HG02610 (cell line): ENCODE measurements around the gene ASB10.

ENCODE experiments used
- ATAC-seq: cut with Tn5 transposase; IDR thresholded peaks from one replicate; pipeline ENCODE4 v1.9.1; 2021; ENCODE audit warnings: mild to moderate bottlenecking, moderate library complexity; ENCODE audit not compliant: unreplicated experiment

The ASB10 gene

DNA sequence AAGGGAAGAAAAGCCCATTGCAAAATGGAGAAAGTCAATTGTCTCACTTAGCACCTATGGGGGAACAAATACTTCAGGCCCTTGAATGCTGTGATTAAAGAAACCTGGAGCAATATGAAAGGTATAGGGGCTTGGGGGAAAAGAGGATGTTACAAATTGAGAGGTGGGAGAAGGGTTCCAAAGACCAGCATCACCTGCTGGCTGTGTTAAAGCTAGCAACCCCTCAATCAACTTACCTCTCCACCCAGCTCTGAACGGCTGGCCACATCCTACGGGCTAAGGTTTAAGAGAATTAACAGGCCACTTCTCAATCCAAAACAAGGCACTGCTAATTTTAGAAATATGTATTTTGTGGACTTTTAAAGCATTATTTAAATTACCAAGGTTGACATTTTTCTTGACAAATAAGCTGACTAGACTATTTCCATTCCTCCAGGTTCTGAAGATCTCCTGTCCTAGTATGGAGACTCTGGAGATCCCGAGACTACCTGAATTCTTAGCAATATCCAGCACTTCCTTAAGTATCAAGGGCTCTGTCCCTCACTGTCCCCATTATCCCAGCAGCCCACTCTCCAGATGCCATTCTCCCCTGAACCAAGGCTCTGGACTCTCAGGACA is 24.2 kb upstream of the ASB10 start:
- ATAC-seq = no peak

DNA sequence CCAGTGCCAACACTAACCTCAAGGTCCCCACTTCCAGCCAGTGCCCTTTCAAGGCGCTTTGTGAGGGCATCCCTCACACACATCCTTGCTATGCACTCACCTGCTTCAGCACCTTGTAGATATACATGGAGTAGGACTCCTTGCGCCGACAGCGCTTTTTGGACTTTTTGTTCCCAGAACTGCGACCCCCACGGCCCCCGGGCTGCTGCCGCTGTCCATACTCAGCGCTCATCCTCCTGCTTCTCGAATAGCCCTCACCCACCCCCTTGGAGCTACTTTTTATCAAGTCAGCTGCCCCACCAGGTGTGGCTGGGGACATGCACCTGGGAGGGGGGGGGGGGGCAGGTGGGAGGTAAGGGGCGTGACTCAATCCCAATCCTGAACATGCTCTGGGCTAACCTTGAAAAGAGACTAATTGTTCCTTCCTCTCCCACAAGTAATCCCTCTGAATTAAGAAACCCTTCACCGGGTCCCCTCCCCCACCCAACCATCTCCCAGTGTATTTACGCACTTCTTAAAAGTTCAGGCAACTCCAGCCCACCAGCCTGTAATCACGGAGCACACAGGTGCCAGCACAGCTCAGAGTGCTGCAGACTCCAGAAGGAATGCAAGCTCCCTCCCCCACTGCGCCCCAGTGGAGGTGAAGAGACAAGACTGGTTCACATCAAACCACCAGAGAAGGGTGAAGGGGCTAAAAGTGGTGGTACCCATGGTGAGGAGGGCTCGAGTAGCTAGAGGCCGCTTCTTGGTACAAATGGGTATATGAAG is 23.2 kb upstream of the ASB10 start, which contains the start of gene H2BK1:
H2BK1 (minus strand) TSS at position 402 of the 768 bp plus-strand sequence; CDS start at position 232, 170 bp downstream.
- no peak for ATAC-seq

DNA sequence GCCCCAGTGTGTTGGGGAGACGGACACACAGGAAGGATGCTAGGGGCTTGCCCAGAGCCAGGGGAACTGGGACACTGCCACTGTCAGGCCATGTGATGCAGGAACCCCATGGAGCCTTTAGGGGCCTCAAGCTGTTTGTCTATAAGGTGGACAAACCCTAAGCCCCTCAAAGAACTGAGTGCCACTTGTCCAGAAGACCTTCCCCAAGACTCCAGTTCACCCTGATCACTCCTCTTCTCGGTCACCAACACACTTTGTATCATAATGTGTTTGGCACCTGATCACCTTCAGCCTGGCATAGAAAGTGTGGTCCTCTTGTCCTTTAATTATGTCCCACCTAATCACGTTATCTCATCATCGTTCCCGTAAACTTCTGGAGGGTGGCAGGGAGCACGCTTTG is 22.5 kb upstream of the ASB10 start:
- ATAC-seq = no peak

DNA sequence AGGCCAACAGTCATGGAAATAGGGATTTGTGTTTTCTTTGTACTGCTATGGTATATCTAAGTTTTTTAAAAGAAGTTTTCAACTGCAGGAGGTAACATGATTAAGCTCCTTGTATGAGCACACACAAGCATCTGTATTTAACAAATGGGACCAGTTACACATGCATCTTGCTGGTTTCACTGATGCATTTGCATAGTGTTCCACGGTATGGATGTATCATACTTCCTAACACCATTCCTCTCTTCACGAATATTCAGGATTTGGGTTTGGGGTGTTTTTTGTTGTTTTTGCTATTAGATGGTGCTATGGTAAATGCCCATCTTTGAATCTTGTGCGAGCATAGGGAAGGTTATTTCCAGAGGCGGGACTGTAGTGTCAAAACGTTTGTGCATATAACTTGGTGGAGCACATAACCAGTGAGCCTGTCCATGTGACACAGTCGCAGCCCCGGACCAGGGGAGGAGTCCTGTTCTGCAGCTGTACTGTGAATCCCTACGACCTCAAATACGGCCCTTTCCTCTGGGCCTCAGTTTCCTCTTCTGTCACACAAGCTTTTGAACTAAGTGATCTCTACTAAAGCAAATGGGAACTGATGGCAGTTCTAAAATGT is 21.3 kb upstream of the ASB10 start:
- ATAC-seq = no peak

DNA sequence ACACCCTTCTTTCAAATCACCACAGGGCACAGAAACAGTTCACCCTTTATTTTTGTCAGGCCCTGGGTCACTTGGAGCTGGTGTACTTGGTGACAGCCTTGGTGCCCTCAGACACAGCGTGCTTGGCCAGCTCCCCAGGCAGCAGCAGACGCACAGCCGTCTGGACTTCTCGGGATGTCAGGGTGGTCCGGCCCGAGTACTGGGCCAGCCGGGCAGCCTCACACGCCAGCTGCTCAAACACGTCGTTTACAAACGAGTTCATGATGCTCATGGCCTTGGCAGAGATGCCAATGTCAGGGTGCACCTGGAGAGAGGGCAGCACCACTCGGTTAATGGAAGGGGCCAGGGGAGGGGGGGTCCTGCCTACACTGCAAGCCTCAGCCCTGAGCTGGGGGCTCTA is 20.8 kb upstream of the ASB10 start:
- no peak for ATAC-seq

DNA sequence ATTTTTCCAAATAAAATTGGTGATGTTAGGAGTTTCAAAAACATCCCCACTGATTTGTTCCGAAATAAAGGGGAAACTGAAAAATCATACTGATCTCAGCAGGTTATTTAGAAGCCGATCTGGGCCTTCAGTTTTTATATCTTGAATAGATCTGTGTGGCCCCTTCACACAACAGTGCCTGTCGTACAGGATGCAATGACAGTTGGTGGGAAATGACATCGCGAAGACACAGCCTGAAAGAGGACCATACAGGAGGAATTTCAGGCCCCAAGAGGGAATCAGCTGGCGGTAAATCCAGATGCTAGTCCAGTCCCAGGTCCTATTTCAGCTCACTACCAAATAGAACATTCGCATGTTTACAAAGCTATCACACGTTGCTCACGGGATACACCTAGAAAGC is 20.3 kb upstream of the ASB10 start:
- no peak for ATAC-seq

DNA sequence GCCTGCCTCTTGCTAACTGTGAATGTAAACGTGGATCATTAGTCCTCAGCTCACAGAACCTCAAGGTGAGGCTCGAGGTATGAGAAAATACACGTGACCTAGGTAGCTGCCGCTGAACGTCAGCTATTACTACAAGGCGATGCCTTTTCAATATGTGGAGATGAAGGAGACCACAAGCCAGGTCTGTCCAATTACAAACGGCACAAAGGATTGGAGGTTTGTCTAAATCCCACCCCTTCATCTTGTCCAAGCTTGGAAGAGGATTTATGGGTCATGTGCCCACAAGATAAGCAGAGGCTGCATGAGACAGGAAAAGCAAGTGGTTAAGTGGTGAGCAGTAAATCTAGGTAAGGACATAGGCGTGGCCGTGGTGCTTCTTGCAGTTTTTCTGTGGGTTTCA is 19.9 kb upstream of the ASB10 start:
- no peak for ATAC-seq

DNA sequence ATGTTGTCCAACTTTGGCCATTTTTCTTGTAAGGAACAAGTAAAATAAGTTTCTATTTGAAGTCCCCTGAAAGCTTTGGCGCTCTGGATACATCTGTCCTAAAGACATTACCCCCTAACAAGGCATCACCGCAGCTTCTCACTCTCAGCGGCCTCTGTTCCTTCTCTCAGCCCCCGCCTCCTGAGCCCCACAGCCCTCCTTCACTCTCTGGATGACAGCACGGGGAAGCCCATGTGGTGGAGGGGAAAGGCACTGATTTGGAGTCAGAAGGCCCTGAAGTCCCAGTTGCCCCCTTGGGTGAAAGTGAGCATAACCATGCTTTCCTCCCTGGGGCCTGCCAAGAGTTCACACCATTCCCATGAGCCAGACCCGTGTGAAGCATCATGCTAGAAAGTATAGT is 18.7 kb upstream of the ASB10 start:
- ATAC-seq = no peak

DNA sequence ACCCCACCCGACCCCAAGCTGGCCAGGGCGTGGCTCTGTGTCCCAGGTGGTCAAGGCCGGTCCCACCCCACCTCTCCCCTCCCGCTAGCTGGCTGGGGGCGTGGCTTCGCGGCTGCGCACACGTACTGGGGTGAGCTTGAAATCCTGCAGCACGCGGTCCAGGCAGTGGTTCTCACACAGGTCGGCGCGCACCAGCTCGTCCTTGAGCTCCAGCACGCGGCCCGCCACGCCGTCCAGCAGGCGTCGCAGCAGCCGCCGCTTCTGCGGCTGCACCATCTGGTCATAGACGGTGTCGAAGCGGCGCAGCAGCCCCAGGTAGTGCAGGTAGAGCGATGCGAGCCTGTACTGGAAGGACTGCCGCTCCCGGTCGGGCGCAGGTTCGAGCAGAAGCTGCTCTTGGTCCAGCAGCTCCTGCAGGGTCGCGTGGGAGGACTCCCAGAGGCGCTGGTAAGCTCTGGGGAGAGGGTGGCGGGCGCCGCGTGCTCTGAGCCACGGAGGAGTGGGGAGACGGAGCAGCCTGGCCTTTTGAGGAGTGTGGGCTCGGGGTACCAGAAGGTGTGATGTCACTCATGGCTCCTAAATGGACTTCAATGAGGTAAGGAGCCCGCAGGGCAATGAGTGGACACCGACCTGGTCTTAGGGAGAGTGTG is 17.5 kb upstream of the ASB10 start:
- no peak for ATAC-seq

DNA sequence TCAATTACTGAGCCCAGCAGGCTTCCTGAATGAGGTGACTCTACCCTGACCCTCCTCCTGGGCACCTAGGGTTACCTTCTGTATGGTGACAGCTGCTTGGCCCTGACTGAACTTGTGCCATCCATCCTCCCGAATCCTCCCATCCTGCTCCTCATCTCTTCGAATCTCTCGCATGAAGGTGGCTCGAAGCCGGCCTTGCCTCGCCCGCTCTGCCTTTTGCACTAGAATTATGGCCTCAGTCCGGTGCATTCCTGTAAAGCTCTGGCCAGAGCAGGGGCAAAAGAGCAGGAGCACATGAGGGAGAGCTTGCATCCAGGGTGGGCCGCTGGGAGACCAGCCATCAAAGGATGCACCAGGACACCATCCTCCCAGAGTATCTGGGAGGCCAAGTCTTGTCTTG is 15.8 kb upstream of the ASB10 start:
- ATAC-seq = no peak

DNA sequence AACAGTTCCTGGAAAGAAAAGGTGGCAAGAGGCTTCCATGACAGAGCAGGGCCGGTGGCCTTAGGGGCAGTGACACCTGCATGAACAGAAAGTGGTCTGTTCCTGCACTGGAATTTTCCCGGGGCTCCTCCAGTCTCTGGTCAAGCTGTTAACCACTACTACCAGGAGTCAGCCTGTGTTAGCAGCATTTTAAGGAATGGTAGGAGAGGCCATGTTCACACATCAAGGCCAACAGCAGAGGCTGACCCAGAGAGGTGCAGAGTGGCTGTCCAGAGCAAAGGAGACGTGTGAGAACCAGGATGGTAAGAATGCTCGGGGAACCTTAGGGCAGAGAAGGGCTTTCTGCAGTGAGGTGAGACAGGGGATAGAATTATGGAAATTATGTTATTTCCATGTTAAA is 14.7 kb upstream of the ASB10 start:
- ATAC-seq = no peak

DNA sequence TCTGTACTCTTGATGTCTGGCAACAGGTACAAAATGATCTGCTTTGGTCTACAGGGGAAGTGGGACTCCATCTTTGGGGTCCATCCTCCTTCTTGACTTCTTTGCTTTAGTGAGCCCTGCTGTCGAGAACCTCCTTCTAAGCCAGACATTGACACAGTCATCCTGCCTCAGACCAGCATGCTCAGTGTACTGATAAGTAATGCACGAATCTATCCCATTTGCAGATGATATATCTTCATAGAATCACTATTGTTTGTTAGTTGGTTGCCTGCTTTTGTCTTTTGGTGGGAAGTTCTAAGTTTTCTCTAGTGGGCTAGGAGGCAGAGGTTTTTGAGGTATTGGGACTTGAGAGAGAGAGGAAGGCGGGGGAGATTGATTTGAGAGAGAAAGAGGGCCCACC is 14.3 kb upstream of the ASB10 start:
- no peak for ATAC-seq

DNA sequence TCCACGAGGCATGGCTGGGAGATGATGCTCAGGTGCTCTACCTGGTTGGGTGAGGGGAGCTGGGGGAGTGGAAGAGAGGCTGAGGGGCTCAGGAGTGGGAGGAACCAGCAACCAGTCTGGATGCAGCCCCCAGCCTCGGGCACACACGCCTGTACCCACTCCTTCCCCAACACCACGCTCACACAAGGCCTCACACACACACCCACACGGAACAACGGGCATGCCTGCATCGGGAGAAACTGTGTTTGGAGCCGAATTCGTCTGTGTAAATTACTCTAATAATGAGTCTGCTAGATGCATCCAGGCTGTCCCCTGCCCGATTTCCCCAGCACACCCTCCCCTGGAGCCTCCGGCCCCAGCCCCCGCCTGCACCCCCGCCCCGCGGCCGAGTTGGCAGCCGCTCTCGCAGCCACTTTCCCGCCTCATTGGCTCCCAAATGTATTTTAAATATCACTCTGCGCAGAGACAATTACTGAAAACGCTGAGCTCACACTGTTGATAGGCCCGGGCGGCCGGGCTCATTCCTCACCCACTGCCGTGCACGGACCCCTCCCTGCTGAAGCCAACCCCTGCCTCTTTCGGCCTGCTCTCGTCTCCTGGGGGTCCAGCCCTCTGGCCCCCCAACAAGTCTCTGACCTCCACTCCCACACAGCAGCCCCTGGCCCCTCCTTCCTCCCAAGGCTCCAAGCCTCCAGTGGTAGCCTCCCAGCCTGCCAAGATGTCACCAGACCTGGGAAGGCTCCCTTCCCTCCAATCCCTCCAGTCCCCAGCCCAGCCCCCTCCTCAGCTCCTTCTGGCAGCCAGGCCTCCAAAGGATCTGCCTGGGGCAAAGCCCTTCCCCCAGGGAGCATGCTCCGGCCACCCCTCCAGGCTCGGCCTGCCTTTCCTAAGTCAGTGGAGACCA is 12.1 kb upstream of the ASB10 start:
- ATAC-seq = no peak

DNA sequence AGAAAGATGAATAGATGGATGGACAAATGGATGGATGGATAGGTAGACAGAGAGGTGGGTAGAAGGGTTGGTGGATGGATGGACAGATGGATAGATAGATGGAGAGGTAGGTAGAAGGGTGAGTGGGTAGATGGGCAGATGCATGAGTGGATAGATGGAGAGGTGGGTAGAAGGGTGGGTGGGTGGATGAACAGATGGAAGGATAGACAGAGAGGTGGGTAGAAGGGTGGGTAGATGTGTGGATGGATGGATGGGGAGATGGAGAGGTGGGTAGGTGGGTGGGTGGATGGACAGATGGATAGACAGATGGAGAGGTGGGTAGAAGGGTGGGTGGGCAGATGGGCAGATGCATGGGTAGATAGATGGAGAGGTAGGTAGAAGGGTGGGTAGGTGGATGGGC is 10.9 kb upstream of the ASB10 start:
- ATAC-seq = no peak

DNA sequence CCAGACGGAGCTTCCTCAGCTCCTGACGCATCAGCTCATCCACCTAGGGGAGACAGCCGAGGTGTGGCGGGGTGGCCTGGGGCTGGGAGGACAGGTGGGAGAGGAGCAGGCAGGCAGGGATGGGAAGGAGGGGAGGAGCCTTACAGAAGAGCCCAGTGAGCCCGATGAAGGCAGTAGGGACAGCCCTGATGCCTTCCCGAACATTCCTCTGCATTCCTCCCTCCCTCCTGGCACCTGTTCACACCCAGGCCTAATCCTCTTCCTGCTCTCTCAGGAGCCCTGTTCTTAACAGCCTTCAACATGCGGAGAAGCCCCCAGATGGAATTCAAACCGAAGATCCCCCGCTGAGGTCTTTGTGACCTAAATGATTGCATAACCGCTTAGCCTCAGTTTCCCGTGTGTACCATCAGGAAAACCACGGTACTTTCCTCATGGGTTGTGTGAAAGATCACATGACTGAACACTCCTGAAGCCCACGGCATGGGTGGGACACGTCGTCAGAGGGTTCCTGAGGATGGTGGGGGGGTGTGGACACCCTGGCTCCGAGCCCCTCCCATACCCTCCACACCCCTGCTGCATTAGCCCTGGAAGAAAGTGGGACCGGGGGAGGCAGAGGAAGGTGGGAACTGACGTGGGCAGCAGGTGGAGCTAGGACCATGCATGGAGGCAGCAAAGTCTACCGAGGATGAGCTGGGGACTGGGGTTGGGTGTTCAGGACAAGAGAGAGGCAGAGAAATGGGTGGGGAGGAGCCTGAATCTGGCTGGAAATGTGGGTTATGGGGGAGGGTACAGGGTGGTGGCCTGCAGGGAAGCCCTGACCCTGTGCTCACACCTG is 8.8 kb upstream of the ASB10 start:
- no peak for ATAC-seq

DNA sequence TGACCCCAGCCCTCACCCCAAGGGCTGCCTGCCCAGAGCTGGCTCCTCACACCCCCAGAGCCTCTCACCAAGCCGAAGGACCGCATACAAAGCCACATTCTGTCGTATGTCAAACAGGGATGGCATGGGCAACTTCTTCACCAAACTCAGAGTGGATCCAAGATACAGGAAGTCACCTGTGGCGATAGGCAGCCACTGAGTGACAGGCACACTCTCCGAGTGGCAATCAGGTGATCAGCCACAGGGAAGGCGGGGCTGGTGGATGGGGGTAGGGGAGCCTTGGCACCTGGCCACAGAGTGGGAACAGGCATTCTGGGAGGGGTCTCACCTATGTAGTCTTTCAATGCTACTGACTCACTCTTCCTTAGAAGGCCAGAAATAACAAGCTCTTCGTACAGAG is 7.1 kb upstream of the ASB10 start:
- no peak for ATAC-seq

DNA sequence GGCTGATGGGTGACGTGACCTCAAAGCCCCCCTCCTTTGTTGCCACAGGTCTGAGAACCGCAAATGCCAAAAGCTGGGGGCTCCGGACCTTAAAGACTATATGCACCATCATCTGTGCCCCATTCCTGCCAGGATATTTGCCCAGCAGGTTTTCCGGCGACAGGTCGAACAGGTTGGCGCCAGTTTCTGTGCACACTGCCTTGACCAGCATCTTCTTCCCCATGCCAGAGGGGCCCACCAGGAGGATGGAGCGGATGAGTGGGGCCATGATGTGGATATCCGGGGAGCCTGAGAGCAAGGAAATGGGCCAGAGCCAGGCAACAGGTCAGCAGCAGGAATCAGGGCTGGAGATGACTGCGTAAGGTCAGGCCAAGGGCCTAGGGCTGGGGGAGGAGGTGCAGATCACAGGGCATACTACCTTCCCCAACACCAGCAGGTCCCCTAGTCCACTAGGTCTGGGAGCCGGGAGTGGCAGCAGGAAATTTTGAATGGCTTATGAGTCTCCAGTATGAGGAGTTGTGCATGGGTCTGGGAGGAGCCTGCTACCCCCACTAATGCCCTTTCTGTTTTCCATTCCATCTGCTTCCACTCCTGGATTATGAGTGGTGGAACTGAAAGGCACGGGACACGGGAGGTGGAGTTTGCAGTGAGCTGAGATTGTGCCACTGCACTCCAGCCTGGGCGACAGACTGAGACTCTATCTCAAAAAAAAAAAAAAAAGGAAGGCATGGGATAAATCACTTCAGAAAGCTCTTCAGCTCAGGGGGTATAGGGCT is 6.3 kb upstream of the ASB10 start:
- ATAC-seq = no peak

DNA sequence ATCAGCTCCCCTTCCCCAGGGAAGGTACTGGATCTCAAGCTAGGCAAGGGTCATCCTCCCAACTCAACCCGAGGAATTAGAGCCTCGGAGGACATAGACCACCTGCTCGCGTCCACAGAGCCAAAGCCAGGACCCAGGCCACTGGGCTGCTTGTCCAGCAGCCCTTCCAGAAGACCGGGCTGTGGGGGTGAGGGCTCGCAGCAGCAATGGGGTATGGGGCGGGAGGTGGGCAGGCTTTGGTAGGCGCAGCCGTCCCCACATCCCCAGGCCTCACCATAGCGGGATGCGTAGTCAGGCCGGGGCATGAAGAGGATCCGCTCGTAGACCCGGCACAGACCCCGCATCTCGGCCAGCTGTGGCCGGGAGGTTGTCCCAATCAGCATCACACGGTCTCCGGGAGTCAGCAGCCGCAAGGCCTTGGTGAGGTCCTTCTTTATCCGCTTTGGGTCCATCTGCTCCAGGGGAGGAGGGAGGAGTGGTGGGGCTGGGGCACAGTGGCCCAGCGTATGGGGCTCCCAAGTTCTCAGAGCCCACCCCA is 5.0 kb upstream of the ASB10 start:
- no peak for ATAC-seq

DNA sequence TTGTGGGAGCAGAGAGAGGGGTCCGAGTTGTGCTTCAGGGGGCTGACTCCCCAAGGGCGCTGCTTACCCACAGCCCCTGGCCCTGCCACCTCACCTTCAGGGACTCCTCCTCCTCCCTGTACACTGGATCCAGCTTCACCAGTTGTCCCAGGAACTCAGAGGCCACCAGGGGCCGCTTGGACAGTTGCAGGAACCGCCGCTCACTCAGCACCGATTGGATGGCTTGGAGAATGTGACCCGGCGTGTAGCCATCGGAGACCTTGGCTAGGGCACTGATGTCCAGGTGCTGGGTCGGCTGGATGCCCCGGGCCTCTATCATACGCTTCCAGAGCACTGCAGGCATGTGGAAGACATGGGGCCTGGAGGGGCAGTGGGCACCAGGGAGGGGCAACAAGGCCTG is 4.5 kb upstream of the ASB10 start:
- no peak for ATAC-seq
